Tibial artery (tissue), 4 donors: ENCODE measurements around the gene HOXB3.

Experiments used
- DNase-seq, 2 donors: peaks; one replicate each; pipeline ENCODE4 v3.0.0-alpha.2; 2019
- H3K27ac ChIP-seq, 2 donors: fragments of 200-600 bp; sonication (generic) in 1 of 2; 1 replicate in 1 of 2; 2 replicates in 1 of 2; pipeline ENCODE4 v1.5.1; 2018 to 2019; ENCODE audit warnings: mild to moderate bottlenecking in 1 of 2
- H3K27me3 ChIP-seq, 2 donors: fragments of 200-600 bp; sonication (generic) in 1 of 2; one replicate each; pipeline versions ENCODE4 v1.5.1 to v1.6.0; 2016 to 2019
- H3K36me3 ChIP-seq, 3 donors: fragments of 200-600 bp; sonication (generic) in 2 of 3; one replicate each; pipeline ENCODE4 v1.5.1; 2016 to 2019; ENCODE audit warnings: mild to moderate bottlenecking in 2 of 3
- H3K4me1 ChIP-seq, 4 donors: fragments of 200-600 bp; sonication (generic) in 2 of 4; 1 replicate in 3 of 4; 2 replicates in 1 of 4; pipeline ENCODE4 v1.5.1; 2016 to 2019
- H3K4me3 ChIP-seq, 2 donors: fragments of 200-600 bp; sonication (generic) in 1 of 2; 1 replicate in 1 of 2; 2 replicates in 1 of 2; pipeline ENCODE4 v1.5.1; 2018 to 2019; ENCODE audit warnings: mild to moderate bottlenecking in 2 of 2
- H3K9me3 ChIP-seq, 3 donors: fragments of 200-600 bp; sonication (generic) in 1 of 3; one replicate each; pipeline ENCODE4 v1.5.1; 2016 to 2019
- intact Hi-C: fragments of 100-400 bp; cut with DNase I; formaldehyde crosslinking; loops from one replicate; pipeline ENCODE4 v1.15.0; 2023; ENCODE audit warnings: low total_unique reads
- TF ChIP-seq, protein P1 (sequence below), 2 experiments: fragments of 200-600 bp in 1 of 2; fragments of 450-650 bp in 1 of 2; IDR thresholded peaks; one replicate each; pipeline ENCODE4 v1.5.1; 2017 to 2019; ENCODE audit warnings: antibody characterized with exemption in 2 of 2, mild to moderate bottlenecking in 1 of 2, moderate library complexity in 1 of 2

Gene HOXB3

DNA sequence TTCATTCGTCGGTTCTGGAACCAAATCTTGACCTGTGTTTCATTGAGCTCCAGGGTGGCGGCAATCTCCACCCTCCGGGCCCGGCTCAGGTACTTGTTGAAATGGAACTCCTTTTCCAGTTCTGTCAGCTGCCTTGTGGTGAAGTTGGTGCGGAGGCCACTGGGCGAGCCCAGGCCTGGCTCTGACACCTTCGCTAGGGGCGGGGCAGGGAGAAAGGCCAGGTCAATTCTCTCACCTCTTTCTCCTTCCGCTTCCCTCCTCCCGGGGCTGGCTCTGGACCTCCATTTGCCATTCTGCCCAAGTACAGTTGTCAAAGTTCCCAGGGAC is 60.4 kb downstream of the HOXB3 start:
- no peaks in the 10 kb centered on the region for H3K36me3 ChIP-seq
- H3K9me3 ChIP-seq = no peaks in the 10 kb centered on the region
- H3K4me1 ChIP-seq = peaks cover 0 to 5% (median 0%) of the 10 kb centered on the region in 4 donors
- no peak overlapping the region for H3K4me3 ChIP-seq
- intact Hi-C loops = no loop called here
- peaks cover 0 to 50% of the 10 kb centered on the region in 2 donors for H3K27me3 ChIP-seq
- no peak overlapping the region for H3K27ac ChIP-seq
- TF ChIP-seq, protein P1, sequence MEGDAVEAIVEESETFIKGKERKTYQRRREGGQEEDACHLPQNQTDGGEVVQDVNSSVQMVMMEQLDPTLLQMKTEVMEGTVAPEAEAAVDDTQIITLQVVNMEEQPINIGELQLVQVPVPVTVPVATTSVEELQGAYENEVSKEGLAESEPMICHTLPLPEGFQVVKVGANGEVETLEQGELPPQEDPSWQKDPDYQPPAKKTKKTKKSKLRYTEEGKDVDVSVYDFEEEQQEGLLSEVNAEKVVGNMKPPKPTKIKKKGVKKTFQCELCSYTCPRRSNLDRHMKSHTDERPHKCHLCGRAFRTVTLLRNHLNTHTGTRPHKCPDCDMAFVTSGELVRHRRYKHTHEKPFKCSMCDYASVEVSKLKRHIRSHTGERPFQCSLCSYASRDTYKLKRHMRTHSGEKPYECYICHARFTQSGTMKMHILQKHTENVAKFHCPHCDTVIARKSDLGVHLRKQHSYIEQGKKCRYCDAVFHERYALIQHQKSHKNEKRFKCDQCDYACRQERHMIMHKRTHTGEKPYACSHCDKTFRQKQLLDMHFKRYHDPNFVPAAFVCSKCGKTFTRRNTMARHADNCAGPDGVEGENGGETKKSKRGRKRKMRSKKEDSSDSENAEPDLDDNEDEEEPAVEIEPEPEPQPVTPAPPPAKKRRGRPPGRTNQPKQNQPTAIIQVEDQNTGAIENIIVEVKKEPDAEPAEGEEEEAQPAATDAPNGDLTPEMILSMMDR (IDR thresholded peaks at IDR 0.05) = no peak
- DNase-seq = no peak

DNA sequence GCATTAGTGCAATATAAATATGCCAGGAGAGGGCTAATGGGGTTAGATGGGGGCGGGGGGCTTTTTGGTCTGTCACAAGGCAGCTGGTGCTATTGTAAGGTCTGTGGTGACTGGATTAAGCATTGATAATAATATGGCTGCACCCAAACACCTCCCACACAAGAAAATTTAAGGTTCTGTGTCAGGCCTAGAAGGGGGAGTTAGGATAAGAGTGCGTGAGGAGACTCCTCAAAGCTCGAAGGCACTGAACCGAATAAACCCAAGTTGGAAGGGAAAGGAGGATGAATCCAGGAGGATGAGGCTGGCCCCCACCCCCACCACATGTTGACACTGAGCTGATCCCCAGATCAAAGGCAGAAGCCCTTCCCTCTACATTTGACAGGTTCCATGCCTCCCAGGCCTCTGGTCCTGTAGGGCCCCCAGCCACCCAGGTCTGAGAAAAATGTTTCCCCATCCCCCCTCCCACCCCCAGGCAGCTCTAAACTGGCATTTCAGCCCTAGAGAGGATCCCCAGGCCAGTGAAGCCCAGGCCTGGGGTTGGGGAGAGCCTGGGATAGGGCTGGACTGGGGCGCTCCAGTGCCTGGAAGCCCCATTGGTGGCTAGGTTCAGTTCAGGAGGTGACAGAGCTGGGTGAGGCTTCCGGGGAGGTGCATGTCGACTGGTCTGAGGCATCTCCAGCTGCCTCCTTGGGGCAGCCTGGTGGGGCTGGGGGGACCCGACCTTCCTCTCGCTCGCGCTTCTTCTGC is 60.9 kb downstream of the HOXB3 start:
- H3K36me3 ChIP-seq = no peaks in the 10 kb centered on the region
- DNase-seq = no peak
- TF ChIP-seq, protein P1 (IDR thresholded peaks at IDR 0.05) = no peak
- no peak overlapping the region for H3K4me3 ChIP-seq
- no peak overlapping the region for H3K27ac ChIP-seq
- peaks cover 0 to 5% (median 0%) of the 10 kb centered on the region in 4 donors for H3K4me1 ChIP-seq
- intact Hi-C loops = no loop called here
- peaks cover 0 to 50% of the 10 kb centered on the region in 2 donors for H3K27me3 ChIP-seq
- H3K9me3 ChIP-seq = no peaks in the 10 kb centered on the region

DNA sequence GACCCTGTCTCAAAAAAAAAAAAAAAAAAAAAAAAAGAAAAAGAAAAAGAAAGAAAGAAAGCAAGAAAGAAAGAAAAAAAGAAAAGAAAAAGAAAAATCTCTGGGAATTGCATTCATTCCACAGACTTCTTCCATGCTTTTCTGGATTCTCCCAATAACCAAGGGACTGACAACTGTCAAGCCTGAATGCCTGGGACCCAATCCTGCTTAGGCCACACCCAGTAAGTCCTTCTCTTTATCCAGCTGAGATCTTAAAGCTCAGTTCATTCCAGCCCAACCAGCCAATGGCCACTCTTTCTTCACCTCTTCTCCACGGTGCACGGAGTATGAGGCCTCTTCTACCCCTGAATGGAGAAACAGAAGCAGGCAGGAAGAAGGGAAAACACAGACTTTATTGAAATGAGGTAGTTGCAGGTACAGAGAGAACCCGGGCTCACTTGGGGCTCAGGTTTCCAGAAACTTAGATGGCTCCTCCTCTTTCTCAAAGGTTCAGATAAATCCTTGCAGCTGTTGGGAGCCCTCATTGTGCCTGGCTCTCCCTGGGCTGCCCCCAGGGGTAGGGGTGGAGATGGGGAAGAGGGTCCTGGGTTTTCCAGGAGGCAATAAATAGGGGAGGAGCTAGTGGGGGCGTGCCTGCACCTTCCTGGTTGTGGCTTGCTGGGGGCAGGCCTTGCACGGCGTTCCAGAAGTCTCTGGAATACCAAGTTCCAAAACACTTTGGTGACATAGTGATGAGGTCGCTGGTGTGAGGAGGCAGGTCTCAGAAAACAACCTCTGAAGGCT is 61.7 kb downstream of the HOXB3 start:
- H3K27me3 ChIP-seq = peaks cover 0 to 50% of the 10 kb centered on the region in 2 donors
- TF ChIP-seq, protein P1 (IDR thresholded peaks at IDR 0.05) = no peak

DNA sequence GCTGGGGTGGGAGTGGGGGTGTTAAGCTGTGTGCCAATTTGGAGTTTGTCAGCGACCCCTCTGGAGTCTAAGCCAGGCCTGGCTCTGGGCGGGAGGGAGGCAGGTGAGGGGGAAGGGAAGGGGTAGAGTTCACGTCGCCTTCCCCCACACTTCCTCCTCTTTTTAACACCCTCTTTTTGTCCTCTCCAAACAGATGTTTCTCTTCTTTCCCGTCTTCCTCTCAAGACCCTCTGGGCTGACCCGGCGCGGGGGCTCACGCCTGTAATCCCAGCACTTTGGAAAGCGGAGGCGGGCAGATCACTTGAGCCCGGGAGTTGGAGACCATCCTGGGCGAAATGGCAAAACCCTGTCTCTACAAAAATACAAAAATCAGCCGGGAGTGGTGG is 62.5 kb downstream of the HOXB3 start:
- TF ChIP-seq, protein P1 (IDR thresholded peaks at IDR 0.05) = no peak
- H3K4me1 ChIP-seq = peaks cover 0 to 5% (median 0%) of the 10 kb centered on the region in 4 donors
- H3K27ac ChIP-seq = no peak overlapping the region
- H3K9me3 ChIP-seq = no peaks in the 10 kb centered on the region
- intact Hi-C loops = no loop called here
- peaks cover 0 to 50% of the 10 kb centered on the region in 2 donors for H3K27me3 ChIP-seq
- no peak for DNase-seq
- H3K4me3 ChIP-seq = no peak overlapping the region
- H3K36me3 ChIP-seq = no peaks in the 10 kb centered on the region

More for the DNA sequence above, 61.7 kb downstream of the HOXB3 start:
- no peak for DNase-seq
- H3K4me1 ChIP-seq = peaks cover 0 to 5% (median 0%) of the 10 kb centered on the region in 4 donors
- no peaks in the 10 kb centered on the region for H3K36me3 ChIP-seq
- no peak overlapping the region for H3K27ac ChIP-seq
- H3K9me3 ChIP-seq = no peaks in the 10 kb centered on the region
- H3K4me3 ChIP-seq = no peak overlapping the region
- intact Hi-C loops = no loop called here

DNA sequence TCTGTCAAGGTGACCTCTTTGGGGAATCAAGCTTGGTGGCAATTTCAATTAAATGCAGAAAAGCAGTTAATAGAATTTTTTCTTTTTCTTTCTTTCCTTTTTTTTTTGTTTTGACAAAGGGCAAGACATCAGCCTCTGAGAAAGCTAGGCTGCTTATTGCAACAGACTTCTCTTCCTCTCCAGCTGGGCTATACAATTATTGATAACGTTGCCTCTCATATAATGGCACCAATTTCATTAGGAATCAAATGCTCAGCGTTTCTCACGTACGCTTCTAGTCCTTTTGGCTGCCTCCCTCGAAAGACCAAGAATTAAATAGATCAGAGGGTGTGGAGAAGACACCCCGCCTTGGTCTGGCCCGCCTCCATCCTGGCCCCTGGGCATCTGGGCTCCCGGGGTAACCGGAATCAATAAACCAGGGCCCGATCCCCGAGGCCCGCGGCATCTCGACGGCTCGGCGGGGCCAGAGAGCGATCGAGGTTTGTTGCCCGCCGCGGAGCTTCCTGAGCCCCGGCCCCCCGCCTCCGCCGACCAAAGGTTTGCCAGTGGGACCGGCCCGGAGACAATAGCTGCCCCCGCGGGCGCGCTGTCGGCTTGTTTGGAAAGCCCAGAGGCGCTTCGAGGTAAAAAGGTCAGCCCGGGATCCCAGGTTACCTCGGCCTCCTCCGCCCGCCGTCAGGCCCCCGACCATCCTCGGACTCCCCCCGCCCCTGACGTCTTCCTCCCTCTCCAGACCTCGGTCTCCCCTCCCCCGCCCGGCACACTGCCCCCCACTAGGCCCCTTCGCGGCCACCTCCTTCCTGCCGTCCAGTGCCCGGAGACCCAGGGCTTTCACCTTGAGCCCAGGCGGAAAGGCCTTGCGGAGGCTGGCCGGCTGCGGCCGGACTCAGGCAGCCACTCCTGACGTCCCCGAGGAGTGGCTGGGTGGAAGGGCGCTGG is 63.2 kb downstream of the HOXB3 start:
- Histone ChIP-seq H3K36me3 (no peaks in the 10 kb centered on the region), H3K4me1 (peaks cover 0 to 5% (median 0%) of the 10 kb centered on the region in 4 donors), H3K4me3 (no peak overlapping the region), H3K27me3 (peaks cover 0 to 55% of the 10 kb centered on the region in 2 donors), H3K27ac (no peak overlapping the region), H3K9me3 (no peaks in the 10 kb centered on the region)
- TF ChIP-seq, protein P1 (IDR thresholded peaks at IDR 0.05) = no peak
- intact Hi-C loops = no loop called here
- no peak for DNase-seq
